Fibroblast of mammary gland (primary cell): ENCODE data around the gene SPTBN5.
A peak's percentile ranks its signal among the peaks of the same experiment; 100 is the strongest.

Source experiments
- DNase-seq: peaks from one replicate; pipeline ENCODE4 v3.0.0-alpha.2; 2010; ENCODE audit warnings: low read depth
- H3K4me3 ChIP-seq: 2 replicates; pipeline ENCODE4 v1.5.1; 2011; ENCODE audit warnings: low read depth, mild to moderate bottlenecking, low read length, moderate library complexity; ENCODE audit not compliant: control insufficient read depth
- CTCF ChIP-seq: conservative IDR thresholded peaks from 2 replicates; pipeline ENCODE4 v1.5.1; 2011; ENCODE audit warnings: low read depth, low read length, inconsistent platforms; ENCODE audit not compliant: control insufficient read depth, insufficient read depth

The SPTBN5 gene

GRCh38 chr15:41893422-41894250, at the start of gene SPTBN5:
Gene SPTBN5, minus strand, starts transcription at chr15:41894053. Its CDS starts 556 bp downstream, at chr15:41893497.
- no peak for DNase-seq
- peak within 1 kb of the TSS; percentile 2 for H3K4me3 ChIP-seq
- TF ChIP-seq CTCF, result no peak

GRCh38 chr15:41942886-41943285, 49.0 kb upstream of the SPTBN5 start:
- no peak overlapping the region for H3K4me3 ChIP-seq
- no peak for DNase-seq
- TF ChIP-seq CTCF, result no peak

GRCh38 chr15:41941644-41942415, 48.0 kb upstream of the SPTBN5 start:
- H3K4me3 ChIP-seq, result no peak overlapping the region
- DNase-seq, result no peak
- TF ChIP-seq CTCF, result no peak

GRCh38 chr15:41940441-41940857, 46.6 kb upstream of the SPTBN5 start:
- no peak for TF ChIP-seq CTCF
- H3K4me3 ChIP-seq, result no peak overlapping the region
- peak; percentile 88 for DNase-seq

GRCh38 chr15:41939986-41940385, 46.1 kb upstream of the SPTBN5 start:
- DNase-seq, result no peak
- no peak overlapping the region for H3K4me3 ChIP-seq
- no peak for TF ChIP-seq CTCF

GRCh38 chr15:41937568-41937923, 43.7 kb upstream of the SPTBN5 start:
- no peak for DNase-seq
- TF ChIP-seq CTCF, result no peak
- H3K4me3 ChIP-seq, result no peak overlapping the region
